Panc1 (cell line): Measurements from ENCODE around the gene IL20RB.

Source experiments
- POLR2AphosphoS5 ChIP-seq: IDR thresholded peaks from 2 replicates; pipeline ENCODE4 v1.6.1; 2012; ENCODE audit warnings: mild to moderate bottlenecking, low read depth, low read length, moderate library complexity
- SIN3A ChIP-seq: IDR thresholded peaks from 2 replicates; pipeline ENCODE4 v1.6.1; 2012; ENCODE audit warnings: low read depth, mild to moderate bottlenecking, low read length, moderate library complexity, borderline replicate concordance; ENCODE audit not compliant: insufficient read depth
- TCF7L2 ChIP-seq: IDR thresholded peaks from 2 replicates; pipeline ENCODE4 v1.6.1; 2011; ENCODE audit warnings: mild to moderate bottlenecking, low read depth, low read length, inconsistent platforms
- TF ChIP-seq, protein P1 (sequence below): fragments of 450-650 bp; IDR thresholded peaks from 2 replicates; pipeline ENCODE4 v1.5.1; 2017; ENCODE audit warnings: mild to moderate bottlenecking
- TF ChIP-seq, protein P2 (sequence below), 2 experiments: IDR thresholded peaks; 2 replicates each; pipeline ENCODE4 v1.6.1; 2011 to 2012; ENCODE audit warnings: low read depth in 2 of 2, control low read depth in 1 of 2, low read length in 1 of 2, mild to moderate bottlenecking in 1 of 2, moderate library complexity in 1 of 2; ENCODE audit not compliant: insufficient read depth in 1 of 2

DNA sequence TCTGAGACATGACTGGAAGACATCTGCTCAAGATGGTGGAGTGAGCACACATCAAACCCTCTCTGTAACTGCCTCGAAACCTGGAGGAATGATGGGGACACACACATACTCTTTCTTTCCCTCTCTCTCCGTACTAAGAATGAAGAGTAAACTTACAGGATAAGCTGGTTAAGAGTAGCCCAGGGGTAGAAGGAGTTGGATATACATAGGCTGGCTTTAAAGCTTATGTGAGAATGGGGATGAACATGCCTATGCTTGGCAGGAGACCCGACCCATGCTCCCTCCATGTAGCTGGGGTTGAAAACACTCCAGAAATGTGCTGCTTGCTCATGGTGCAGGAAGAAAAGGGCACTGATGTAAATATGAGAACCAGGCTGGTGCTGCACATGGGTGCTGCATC, 68.9 kb downstream of the IL20RB start:
- TF ChIP-seq, protein P1, sequence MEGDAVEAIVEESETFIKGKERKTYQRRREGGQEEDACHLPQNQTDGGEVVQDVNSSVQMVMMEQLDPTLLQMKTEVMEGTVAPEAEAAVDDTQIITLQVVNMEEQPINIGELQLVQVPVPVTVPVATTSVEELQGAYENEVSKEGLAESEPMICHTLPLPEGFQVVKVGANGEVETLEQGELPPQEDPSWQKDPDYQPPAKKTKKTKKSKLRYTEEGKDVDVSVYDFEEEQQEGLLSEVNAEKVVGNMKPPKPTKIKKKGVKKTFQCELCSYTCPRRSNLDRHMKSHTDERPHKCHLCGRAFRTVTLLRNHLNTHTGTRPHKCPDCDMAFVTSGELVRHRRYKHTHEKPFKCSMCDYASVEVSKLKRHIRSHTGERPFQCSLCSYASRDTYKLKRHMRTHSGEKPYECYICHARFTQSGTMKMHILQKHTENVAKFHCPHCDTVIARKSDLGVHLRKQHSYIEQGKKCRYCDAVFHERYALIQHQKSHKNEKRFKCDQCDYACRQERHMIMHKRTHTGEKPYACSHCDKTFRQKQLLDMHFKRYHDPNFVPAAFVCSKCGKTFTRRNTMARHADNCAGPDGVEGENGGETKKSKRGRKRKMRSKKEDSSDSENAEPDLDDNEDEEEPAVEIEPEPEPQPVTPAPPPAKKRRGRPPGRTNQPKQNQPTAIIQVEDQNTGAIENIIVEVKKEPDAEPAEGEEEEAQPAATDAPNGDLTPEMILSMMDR = no peak
- no peak for TF ChIP-seq POLR2AphosphoS5
- no peak for TF ChIP-seq SIN3A
- TF ChIP-seq, protein P2, sequence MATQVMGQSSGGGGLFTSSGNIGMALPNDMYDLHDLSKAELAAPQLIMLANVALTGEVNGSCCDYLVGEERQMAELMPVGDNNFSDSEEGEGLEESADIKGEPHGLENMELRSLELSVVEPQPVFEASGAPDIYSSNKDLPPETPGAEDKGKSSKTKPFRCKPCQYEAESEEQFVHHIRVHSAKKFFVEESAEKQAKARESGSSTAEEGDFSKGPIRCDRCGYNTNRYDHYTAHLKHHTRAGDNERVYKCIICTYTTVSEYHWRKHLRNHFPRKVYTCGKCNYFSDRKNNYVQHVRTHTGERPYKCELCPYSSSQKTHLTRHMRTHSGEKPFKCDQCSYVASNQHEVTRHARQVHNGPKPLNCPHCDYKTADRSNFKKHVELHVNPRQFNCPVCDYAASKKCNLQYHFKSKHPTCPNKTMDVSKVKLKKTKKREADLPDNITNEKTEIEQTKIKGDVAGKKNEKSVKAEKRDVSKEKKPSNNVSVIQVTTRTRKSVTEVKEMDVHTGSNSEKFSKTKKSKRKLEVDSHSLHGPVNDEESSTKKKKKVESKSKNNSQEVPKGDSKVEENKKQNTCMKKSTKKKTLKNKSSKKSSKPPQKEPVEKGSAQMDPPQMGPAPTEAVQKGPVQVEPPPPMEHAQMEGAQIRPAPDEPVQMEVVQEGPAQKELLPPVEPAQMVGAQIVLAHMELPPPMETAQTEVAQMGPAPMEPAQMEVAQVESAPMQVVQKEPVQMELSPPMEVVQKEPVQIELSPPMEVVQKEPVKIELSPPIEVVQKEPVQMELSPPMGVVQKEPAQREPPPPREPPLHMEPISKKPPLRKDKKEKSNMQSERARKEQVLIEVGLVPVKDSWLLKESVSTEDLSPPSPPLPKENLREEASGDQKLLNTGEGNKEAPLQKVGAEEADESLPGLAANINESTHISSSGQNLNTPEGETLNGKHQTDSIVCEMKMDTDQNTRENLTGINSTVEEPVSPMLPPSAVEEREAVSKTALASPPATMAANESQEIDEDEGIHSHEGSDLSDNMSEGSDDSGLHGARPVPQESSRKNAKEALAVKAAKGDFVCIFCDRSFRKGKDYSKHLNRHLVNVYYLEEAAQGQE (IDR thresholded peaks at IDR 0.05; ENCODE audit: insufficient read depth in 1 of 2, low read depth in 2 of 2, low read length in 1 of 2) = no peak
- no peak for TF ChIP-seq TCF7L2
